Measurements from ENCODE around the gene PHLDB2.

Gene PHLDB2

GRCh38 chr3:112020674-112021085 lies 161.6 kb downstream of the PHLDB2 start:
- DNase-seq (ENCODE audit: low spot score) (no peak), ATAC-seq (ENCODE audit: low read depth) (no peak)
- TF ChIP-seq, protein P1, sequence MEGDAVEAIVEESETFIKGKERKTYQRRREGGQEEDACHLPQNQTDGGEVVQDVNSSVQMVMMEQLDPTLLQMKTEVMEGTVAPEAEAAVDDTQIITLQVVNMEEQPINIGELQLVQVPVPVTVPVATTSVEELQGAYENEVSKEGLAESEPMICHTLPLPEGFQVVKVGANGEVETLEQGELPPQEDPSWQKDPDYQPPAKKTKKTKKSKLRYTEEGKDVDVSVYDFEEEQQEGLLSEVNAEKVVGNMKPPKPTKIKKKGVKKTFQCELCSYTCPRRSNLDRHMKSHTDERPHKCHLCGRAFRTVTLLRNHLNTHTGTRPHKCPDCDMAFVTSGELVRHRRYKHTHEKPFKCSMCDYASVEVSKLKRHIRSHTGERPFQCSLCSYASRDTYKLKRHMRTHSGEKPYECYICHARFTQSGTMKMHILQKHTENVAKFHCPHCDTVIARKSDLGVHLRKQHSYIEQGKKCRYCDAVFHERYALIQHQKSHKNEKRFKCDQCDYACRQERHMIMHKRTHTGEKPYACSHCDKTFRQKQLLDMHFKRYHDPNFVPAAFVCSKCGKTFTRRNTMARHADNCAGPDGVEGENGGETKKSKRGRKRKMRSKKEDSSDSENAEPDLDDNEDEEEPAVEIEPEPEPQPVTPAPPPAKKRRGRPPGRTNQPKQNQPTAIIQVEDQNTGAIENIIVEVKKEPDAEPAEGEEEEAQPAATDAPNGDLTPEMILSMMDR (IDR thresholded peaks at IDR 0.05; ENCODE audit: poor library complexity, severe bottlenecking), result no peak
- Histone ChIP-seq H3K36me3 (ENCODE audit: low read depth) (no peaks in the 10 kb centered on the region), H3K4me1 (ENCODE audit: insufficient read depth, poor library complexity, severe bottlenecking) (no peaks in the 10 kb centered on the region), H3K4me3 (ENCODE audit: severe bottlenecking) (no peak overlapping the region), H3K9me3 (ENCODE audit: severe bottlenecking) (no peaks in the 10 kb centered on the region), H3K27me3 (ENCODE audit: insufficient read depth, poor library complexity, severe bottlenecking) (peaks cover 2% of the 10 kb centered on the region), H3K27ac (ENCODE audit: poor library complexity, severe bottlenecking) (no peak overlapping the region)

Data from RWPE2 (cell line).